Stimulated activated naive CD8-positive, alpha-beta T cell treated with anti-CD3 and anti-CD28 coated beads, Interleukin-15, Interleukin-2, amounts not matched to agents 100 U/mL and 50 U/mL, for 24 hours (primary cell): Measurements from ENCODE around the gene CDCA5.

Experiments used
- ATAC-seq: fragments of 150-1000 bp; cut with Tn5 transposase; one replicate; pipeline ENCODE4 v1.10.0; 2021
- DNase-seq: peaks from one replicate; pipeline ENCODE4 v3.0.0; 2021

The CDCA5 gene

GRCh38 chr11:65043881-65044501 is 39.8 kb downstream of the CDCA5 start:
- ATAC-seq (no peak), DNase-seq (no peak)

GRCh38 chr11:65042891-65043290 is 40.9 kb downstream of the CDCA5 start:
- no peak for ATAC-seq
- no peak for DNase-seq

- DNase-seq (peak; percentile 89), ATAC-seq (peak; percentile 96)
Measured at GRCh38 chr11:65040847-65041622, 42.8 kb downstream of the CDCA5 start, which contains the start of gene SAC3D1. Gene SAC3D1, plus strand, starts transcription at chr11:65041210. Its CDS starts 83 bp downstream, at chr11:65041293.

GRCh38 chr11:65040520-65040846 is 43.4 kb downstream of the CDCA5 start:
- DNase-seq: no peak
- no peak for ATAC-seq

GRCh38 chr11:65036931-65037330 is 46.9 kb downstream of the CDCA5 start:
- DNase-seq (no peak), ATAC-seq (no peak)

- no peak for ATAC-seq
- no peak for DNase-seq
Measured at GRCh38 chr11:65035579-65035978, 48.3 kb downstream of the CDCA5 start.

GRCh38 chr11:65034423-65034822 is 49.4 kb downstream of the CDCA5 start:
- DNase-seq (no peak), ATAC-seq (no peak)

GRCh38 chr11:65032216-65032615 is 51.6 kb downstream of the CDCA5 start:
- ATAC-seq (no peak), DNase-seq (no peak)
